Epithelial cell of proximal tubule (primary cell): ENCODE results near the gene PJA1. TPM values are rescaled to one million over a fixed set of nuclear protein-coding genes. Genes with fewer than 3 reads are reported as not detected.

Experiments
- DNase-seq: peaks from one replicate; pipeline ENCODE4 v3.0.0-alpha.2; 2011; ENCODE audit warnings: low read depth
- H3K4me3 ChIP-seq: 2 replicates; pipeline ENCODE4 v1.5.1; 2011; ENCODE audit warnings: low read depth, mild to moderate bottlenecking, low read length
- total RNA-seq: library from RNA; depleted of rRNA; stranded (reverse); fragments of >200 nt; gene quantifications from 2 replicates; pipeline ENCODE4 v1.2.3, GENCODE V29; 2015
- TF ChIP-seq, protein P1 (sequence below): conservative IDR thresholded peaks from 2 replicates; pipeline ENCODE4 v1.5.1; 2012; ENCODE audit warnings: low read depth, mild to moderate bottlenecking, low read length

The PJA1 gene
- total RNA-seq, 1 donor from 2014 or later = 25.0 TPM

DNA sequence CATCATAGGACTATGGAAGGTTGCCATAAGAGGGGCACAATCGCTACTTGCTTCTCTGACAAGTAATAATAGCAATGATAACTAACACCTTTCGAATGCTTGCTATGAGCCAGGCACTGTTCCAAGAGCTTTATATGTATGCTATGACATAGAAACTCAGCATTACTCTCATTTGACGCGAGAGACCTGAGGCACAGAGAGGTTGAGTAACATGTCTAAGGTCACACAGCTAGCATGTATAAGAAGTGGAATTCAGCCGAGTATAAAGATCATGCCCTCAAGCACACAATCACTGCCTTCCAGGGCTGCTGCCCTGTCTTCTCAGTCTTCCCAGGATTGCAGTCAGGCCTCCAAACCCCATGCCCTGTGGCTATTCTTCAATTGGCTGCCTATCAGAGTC is 19.5 kb downstream of the PJA1 start:
- TF ChIP-seq, protein P1, sequence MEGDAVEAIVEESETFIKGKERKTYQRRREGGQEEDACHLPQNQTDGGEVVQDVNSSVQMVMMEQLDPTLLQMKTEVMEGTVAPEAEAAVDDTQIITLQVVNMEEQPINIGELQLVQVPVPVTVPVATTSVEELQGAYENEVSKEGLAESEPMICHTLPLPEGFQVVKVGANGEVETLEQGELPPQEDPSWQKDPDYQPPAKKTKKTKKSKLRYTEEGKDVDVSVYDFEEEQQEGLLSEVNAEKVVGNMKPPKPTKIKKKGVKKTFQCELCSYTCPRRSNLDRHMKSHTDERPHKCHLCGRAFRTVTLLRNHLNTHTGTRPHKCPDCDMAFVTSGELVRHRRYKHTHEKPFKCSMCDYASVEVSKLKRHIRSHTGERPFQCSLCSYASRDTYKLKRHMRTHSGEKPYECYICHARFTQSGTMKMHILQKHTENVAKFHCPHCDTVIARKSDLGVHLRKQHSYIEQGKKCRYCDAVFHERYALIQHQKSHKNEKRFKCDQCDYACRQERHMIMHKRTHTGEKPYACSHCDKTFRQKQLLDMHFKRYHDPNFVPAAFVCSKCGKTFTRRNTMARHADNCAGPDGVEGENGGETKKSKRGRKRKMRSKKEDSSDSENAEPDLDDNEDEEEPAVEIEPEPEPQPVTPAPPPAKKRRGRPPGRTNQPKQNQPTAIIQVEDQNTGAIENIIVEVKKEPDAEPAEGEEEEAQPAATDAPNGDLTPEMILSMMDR = no peak
- no peak for DNase-seq
- H3K4me3 ChIP-seq = no peak overlapping the region

- DNase-seq = no peak
- TF ChIP-seq, protein P1 = no peak
- H3K4me3 ChIP-seq = no peak overlapping the region
Observed at GRCh38 chrX:69144838-69145680, 20.2 kb downstream of the PJA1 start.

DNA sequence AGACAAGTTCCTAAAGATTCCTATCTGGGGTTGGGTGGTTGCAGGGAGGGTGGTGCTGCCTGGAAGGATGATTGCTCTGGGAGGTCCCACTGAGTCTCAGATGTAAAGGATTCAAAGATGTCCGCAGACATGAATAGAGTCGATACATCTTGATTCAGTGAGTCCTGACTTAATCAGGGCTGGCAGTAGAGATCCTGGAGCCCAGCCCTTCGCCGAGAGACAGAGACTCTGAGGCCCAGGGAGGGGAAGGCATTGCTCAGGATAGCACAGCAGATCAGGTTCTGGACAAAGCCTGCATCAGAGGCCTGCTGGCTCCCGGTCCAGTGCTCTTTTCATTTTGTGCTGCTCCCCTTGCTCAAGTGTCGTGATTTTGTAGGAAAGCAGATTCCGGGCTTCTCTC is 21.7 kb downstream of the PJA1 start:
- no peak for DNase-seq
- TF ChIP-seq, protein P1 = no peak
- no peak overlapping the region for H3K4me3 ChIP-seq

DNA sequence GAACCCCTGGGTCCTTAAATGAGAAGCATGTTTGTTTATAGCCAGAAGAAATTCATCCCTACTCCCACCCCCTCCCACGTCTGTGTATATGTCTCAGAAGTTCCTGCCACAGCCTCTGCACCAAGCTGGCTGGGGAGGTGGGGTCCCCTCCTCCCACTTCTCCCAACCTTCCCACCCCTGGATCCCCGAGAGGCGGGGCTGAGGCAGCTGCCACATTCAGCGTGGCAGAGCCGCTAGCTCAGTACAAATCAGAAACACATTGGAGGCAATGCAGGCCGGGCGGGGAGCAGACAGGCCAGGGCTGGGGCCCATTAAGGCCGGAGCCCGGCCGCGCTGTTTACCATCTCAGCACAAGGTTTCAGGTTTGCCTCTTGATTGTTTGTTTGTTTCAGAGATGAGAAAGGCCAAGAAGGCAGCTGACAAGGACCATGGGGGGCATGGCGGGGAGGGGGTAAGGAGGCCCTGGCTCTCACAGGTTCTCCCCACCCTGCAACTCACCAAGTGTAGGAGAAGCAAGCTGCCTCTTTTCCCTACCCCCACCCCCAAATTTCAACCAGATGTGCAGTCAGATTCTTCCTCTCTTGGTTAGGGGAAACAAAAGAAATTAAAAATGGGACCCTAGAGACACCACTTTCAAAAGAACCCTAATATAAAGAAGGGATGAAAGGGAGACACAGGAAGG is 22.3 kb downstream of the PJA1 start:
- DNase-seq = no peak
- TF ChIP-seq, protein P1 = no peak
- no peak overlapping the region for H3K4me3 ChIP-seq

GRCh38 chrX:69140837-69141236 is 24.4 kb downstream of the PJA1 start:
- no peak for DNase-seq
- H3K4me3 ChIP-seq = no peak overlapping the region
- TF ChIP-seq, protein P1 = no peak

DNA sequence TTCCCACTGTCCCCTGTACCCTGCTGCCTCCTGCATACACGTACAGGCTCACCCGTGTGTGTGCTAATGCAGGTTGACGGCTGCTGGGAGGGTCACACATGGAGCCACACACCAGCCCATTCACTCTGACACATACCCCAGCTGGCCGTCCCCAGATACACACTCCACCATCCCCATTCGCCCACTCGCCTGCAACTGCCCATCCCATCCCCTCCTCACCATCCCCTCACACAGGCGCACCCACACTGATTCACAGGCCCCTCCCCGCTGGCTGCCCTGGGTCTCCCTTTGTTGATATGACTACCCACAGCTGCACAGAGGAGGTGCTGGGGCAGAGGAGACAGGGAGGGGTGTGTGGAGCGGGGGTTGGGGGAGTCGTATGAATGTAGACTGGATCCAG is 25.7 kb downstream of the PJA1 start:
- TF ChIP-seq, protein P1 = no peak

More for the DNA sequence above, 25.7 kb downstream of the PJA1 start:
- no peak overlapping the region for H3K4me3 ChIP-seq
- DNase-seq = no peak
